Activated CD8-positive, alpha-beta T cell treated with anti-CD3 and anti-CD28 coated beads for 36 hours (primary cell): ENCODE results near the gene RNF181. TPM values are rescaled to one million over a fixed set of nuclear protein-coding genes. Genes with fewer than 3 reads are reported as not detected.

Source experiments
- ATAC-seq: fragments of 200-7000 bp; cut with Tn5 transposase; one replicate; pipeline ENCODE4 v1.10.0; 2021; ENCODE audit warnings: mild to moderate bottlenecking, moderate library complexity
- CTCF ChIA-PET: fragments of 350-600 bp; sonication (Branson Sonifier 250); formaldehyde crosslinking; loops from one replicate; lab custom pipeline; 2021; ENCODE audit warnings: antibody characterized with exemption; lab: Charles Lee
- POLR2A ChIA-PET: fragments of 350-600 bp; sonication (Branson Sonifier 250); formaldehyde crosslinking; loops from one replicate; lab custom pipeline; 2021; ENCODE audit warnings: antibody characterized with exemption; lab: Charles Lee
- DNase-seq: peaks from one replicate; pipeline ENCODE4 v3.0.0-alpha.2; 2020
- H3K27ac Mint-ChIP-seq: one replicate; pipeline ENCODE4 v1.8.0; 2021; ENCODE audit warnings: mild to moderate bottlenecking, mixed read lengths
- H3K27me3 Mint-ChIP-seq: one replicate; pipeline ENCODE4 v1.8.0; 2021; ENCODE audit warnings: mixed read lengths
- H3K36me3 Mint-ChIP-seq: one replicate; pipeline ENCODE4 v1.8.0; 2021; ENCODE audit warnings: low read depth, mixed read lengths
- H3K4me1 Mint-ChIP-seq: one replicate; pipeline ENCODE4 v1.8.0; 2021; ENCODE audit warnings: low read depth, mixed read lengths
- H3K4me3 Mint-ChIP-seq: one replicate; pipeline ENCODE4 v1.8.0; 2021; ENCODE audit warnings: mild to moderate bottlenecking, moderate library complexity, mixed read lengths
- H3K9me3 Mint-ChIP-seq: one replicate; pipeline ENCODE4 v1.8.0; 2021; ENCODE audit warnings: mixed read lengths
- intact Hi-C: fragments of 100-400 bp; cut with micrococcal nuclease; formaldehyde crosslinking; loops from one replicate; pipeline ENCODE4 v1.10.0; 2022
- total RNA-seq, 2 experiments: library from RNA; stranded (reverse); gene quantifications; one replicate each; pipeline ENCODE4 v1.2.3, GENCODE V29; 2021
- TF ChIP-seq, protein P1 (sequence below): fragments of 200-600 bp; IDR thresholded peaks from one replicate; pipeline ENCODE4 v1.8.0; 2022; ENCODE audit warnings: antibody characterized with exemption, mild to moderate bottlenecking

RNF181 gene
- total RNA-seq, 2 experiments from 2014 or later: 112 to 117 TPM

DNA sequence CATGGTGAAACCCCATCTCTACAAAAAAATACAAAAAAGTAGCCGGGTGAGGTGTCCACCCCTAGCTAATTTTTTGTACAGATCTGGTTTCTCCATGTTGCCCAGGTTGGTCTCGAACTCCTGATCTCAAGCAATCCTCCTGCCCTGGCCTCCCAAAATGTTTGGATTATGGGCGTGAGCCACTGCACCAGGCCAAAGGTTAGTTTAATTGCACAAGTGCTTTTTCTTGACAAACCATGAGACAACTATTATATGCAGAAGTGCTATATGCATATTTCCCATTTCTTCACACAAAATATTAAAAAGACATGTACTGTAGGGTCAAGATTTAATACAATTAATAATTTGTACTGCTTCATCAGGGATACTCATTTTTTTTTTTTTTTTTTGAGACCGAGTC lies 29.3 kb upstream of the RNF181 start:
- intact Hi-C loops: no loop called here
- peaks cover 9% of the 10 kb centered on the region for H3K4me1 Mint-ChIP-seq
- no peak overlapping the region for H3K27ac Mint-ChIP-seq
- ChIA-PET CTCF (interaction anchor here (1.1 to 1.7 kb wide), 3 partner anchors 11 to 19 kb away, joined by 3 to 5 read pairs (median 4); partner anchors contain the start of gene VAMP8), POLR2A (interaction anchor here (23.8 kb wide), 1 partner anchor 22 kb away, joined by 467 read pairs; the partner anchor contains the start of gene MAT2A)
- ATAC-seq (no peak), DNase-seq (no peak)
- no peaks in the 10 kb centered on the region for H3K36me3 Mint-ChIP-seq
- no peak overlapping the region for H3K4me3 Mint-ChIP-seq
- H3K27me3 Mint-ChIP-seq: no peaks in the 10 kb centered on the region
- H3K9me3 Mint-ChIP-seq: no peaks in the 10 kb centered on the region
- TF ChIP-seq, protein P1, sequence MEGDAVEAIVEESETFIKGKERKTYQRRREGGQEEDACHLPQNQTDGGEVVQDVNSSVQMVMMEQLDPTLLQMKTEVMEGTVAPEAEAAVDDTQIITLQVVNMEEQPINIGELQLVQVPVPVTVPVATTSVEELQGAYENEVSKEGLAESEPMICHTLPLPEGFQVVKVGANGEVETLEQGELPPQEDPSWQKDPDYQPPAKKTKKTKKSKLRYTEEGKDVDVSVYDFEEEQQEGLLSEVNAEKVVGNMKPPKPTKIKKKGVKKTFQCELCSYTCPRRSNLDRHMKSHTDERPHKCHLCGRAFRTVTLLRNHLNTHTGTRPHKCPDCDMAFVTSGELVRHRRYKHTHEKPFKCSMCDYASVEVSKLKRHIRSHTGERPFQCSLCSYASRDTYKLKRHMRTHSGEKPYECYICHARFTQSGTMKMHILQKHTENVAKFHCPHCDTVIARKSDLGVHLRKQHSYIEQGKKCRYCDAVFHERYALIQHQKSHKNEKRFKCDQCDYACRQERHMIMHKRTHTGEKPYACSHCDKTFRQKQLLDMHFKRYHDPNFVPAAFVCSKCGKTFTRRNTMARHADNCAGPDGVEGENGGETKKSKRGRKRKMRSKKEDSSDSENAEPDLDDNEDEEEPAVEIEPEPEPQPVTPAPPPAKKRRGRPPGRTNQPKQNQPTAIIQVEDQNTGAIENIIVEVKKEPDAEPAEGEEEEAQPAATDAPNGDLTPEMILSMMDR: no peak

DNA sequence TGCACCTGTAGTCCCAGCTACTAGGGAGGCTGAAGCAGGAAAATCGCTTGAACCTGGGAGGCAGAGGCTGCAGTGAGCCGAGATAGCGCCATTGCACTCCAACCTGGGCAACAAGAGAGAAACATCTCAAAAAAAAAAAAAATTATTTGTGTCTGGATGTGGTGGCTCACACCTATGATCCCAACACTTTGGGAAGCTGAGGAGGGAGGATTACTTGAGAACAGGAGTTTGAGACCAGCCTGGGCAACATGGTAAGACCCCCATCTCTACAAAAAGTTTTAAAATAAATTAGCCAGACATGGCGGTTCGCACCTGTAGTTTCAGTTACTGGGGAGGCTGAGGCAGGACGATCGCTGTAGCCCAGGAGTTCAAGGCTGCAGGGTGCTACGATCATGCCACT lies 19.8 kb upstream of the RNF181 start:
- CTCF ChIA-PET: no interaction called here

DNA sequence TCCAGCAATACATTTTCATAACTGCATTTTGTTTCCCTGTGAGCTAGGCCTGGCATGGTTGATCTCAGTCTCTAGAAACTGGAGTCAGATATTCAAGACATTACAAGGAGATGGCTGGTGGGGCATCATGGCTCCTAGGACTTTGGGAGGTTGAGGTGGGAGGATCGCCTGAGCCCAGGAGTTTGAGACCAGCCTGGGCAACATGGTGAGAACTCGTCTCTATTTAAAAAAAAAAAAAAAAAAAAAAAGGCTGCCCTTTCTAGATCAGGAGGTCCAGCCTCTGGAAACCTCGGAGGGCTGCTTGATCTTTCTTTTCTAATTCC lies 18.5 kb upstream of the RNF181 start:
- Mint-ChIP-seq H3K27me3 (no peaks in the 10 kb centered on the region), H3K4me3 (peak overlapping the region; percentile 96), H3K9me3 (no peaks in the 10 kb centered on the region), H3K36me3 (peaks cover 15% of the 10 kb centered on the region), H3K27ac (peak overlapping the region; percentile 90), H3K4me1 (peaks cover 19% of the 10 kb centered on the region)
- CTCF ChIA-PET: interaction anchor here (0.7 to 2.3 kb wide), 5 partner anchors 10 to 51 kb away, joined by 3 to 8 read pairs (median 3); partner anchors contain the start of gene RNF181
- no peak for DNase-seq
- ATAC-seq: no peak
- TF ChIP-seq, protein P1: no peak
- POLR2A ChIA-PET: interaction anchor here (0.6 to 3.0 kb wide), 10 partner anchors 10 to 158 kb away, joined by 3 to 12 read pairs (median 6); partner anchors contain the start of genes C2orf68, GGCX, MAT2A and RNF181
- intact Hi-C loops: no loop called here

More for the DNA sequence above, 19.8 kb upstream of the RNF181 start:
- Mint-ChIP-seq H3K4me3 (no peak overlapping the region), H3K9me3 (no peaks in the 10 kb centered on the region), H3K4me1 (peaks cover 19% of the 10 kb centered on the region), H3K36me3 (peaks cover 8% of the 10 kb centered on the region), H3K27ac (no peak overlapping the region), H3K27me3 (no peaks in the 10 kb centered on the region)
- ATAC-seq: no peak
- POLR2A ChIA-PET: interaction anchor here (1.2 to 1.7 kb wide), 3 partner anchors 30 to 137 kb away, joined by 3 to 4 read pairs (median 3); no protein-coding TSS in a partner anchor
- no peak for DNase-seq
- TF ChIP-seq, protein P1: no peak
- intact Hi-C loops: no loop called here

DNA sequence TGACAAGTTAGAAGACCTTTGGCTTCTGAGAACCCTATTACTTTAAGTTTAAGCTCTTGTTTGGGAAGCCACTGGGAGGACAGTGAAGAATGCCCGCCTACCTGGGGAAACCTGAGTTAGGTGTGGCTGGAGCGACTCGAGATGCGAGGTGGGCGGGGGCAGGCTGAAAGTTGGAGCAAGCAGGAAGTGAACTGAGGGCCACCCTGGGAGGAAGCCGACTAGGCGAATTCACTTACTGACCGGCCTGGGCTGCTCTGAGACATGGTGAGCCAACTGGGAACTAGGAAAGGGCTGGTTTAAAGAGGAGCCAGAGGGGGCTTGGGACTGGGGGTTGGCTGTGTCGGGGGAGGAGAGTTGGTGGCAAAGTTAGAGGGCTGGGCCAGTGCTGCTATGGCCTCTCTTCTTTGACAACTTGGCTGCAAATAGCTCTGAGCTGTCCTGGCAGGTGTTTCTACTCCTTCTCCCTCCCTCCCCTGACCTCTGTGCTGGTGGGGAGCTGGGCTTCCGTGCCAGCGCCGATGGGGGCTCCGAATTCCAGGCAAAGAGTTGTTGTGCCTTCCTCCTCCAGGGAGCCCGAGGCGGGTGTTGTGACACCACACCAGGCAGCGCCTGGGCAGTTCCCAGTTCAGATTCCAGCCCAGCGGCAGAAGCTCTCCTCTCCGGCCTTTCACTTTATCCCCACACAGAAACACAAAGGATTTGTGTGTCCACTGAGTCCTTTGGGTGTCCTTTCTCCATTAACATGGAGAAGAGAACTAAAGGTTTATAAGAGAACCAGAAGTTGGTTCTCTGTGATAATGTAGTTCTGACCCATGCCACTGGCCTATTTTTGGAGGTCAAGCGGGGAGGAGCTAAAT lies 17.9 kb upstream of the RNF181 start, which contains the start of gene VAMP8:
Gene VAMP8 (plus strand): TSS at position 201 of the 857 bp plus-strand sequence. CDS start 61 bp downstream, at position 262.
- intact Hi-C loops: no loop called here
- Mint-ChIP-seq H3K36me3 (peaks cover 18% of the 10 kb centered on the region), H3K27me3 (no peaks in the 10 kb centered on the region), H3K4me3 (peak within 1 kb of the TSS; percentile 96), H3K27ac (peak within 1 kb of the TSS; percentile 90), H3K9me3 (no peaks in the 10 kb centered on the region), H3K4me1 (peaks cover 22% of the 10 kb centered on the region)
- ChIA-PET POLR2A (interaction anchor here (0.6 to 3.0 kb wide), 15 partner anchors 9 to 159 kb away, joined by 3 to 12 read pairs (median 5); partner anchors contain the start of genes C2orf68, GGCX, MAT2A and RNF181), CTCF (interaction anchor here (0.7 to 2.3 kb wide), 7 partner anchors 11 to 159 kb away, joined by 3 to 8 read pairs (median 3); partner anchors contain the start of genes RNF181 and SH2D6)
- peak; percentile 76 for ATAC-seq
- TF ChIP-seq, protein P1: no peak
- peak; percentile 78 for DNase-seq
